Fibroblast of mammary gland (primary cell): ENCODE results near the gene FAM89B.

ENCODE experiments used
- DNase-seq: peaks from one replicate; pipeline ENCODE4 v3.0.0-alpha.2; 2010; ENCODE audit warnings: low read depth
- H3K4me3 ChIP-seq: 2 replicates; pipeline ENCODE4 v1.5.1; 2011; ENCODE audit warnings: low read depth, mild to moderate bottlenecking, low read length, moderate library complexity; ENCODE audit not compliant: control insufficient read depth
- TF ChIP-seq, protein P1 (sequence below): conservative IDR thresholded peaks from 2 replicates; pipeline ENCODE4 v1.5.1; 2011; ENCODE audit warnings: low read depth, low read length, inconsistent platforms; ENCODE audit not compliant: control insufficient read depth, insufficient read depth

Gene FAM89B

DNA sequence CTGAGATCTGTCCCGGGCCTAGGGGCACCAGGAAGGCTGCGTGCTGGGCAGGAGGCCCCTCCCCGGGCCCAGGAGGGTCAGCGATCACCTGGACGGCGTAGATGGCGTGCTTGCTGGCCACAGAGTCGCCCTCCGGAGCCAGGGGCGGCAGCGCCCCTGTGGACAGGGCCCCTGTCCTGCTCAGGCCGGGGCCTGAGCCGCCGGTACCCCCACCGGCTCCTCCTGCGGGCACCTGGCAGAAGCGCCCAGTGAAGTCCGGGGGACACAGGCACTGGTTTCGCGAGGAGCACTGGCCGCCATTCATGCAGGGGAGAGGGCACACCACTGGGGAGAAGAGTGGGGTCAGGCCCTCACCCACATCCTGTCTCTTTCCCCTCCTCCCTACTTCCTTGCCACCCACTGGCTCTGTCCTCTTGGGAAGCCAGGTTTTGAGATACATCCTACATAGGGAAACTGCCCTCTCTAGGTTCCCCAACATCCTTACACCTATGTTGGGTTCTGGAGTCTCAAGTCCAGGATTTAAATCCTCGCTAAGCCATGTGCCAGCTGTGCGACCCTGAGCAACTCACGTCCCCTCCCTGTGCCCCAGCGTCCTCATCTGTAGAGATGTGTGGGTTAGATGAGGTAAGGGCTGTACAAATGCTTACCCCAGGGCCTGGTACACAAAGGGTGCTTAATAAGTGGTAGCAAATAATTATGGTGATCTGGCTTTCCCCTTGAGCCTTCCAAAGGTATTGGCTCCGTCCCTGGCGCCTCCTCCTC lies 18.1 kb upstream of the FAM89B start:
- TF ChIP-seq, protein P1, sequence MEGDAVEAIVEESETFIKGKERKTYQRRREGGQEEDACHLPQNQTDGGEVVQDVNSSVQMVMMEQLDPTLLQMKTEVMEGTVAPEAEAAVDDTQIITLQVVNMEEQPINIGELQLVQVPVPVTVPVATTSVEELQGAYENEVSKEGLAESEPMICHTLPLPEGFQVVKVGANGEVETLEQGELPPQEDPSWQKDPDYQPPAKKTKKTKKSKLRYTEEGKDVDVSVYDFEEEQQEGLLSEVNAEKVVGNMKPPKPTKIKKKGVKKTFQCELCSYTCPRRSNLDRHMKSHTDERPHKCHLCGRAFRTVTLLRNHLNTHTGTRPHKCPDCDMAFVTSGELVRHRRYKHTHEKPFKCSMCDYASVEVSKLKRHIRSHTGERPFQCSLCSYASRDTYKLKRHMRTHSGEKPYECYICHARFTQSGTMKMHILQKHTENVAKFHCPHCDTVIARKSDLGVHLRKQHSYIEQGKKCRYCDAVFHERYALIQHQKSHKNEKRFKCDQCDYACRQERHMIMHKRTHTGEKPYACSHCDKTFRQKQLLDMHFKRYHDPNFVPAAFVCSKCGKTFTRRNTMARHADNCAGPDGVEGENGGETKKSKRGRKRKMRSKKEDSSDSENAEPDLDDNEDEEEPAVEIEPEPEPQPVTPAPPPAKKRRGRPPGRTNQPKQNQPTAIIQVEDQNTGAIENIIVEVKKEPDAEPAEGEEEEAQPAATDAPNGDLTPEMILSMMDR = no peak
- H3K4me3 ChIP-seq = no peak overlapping the region
- no peak for DNase-seq

DNA sequence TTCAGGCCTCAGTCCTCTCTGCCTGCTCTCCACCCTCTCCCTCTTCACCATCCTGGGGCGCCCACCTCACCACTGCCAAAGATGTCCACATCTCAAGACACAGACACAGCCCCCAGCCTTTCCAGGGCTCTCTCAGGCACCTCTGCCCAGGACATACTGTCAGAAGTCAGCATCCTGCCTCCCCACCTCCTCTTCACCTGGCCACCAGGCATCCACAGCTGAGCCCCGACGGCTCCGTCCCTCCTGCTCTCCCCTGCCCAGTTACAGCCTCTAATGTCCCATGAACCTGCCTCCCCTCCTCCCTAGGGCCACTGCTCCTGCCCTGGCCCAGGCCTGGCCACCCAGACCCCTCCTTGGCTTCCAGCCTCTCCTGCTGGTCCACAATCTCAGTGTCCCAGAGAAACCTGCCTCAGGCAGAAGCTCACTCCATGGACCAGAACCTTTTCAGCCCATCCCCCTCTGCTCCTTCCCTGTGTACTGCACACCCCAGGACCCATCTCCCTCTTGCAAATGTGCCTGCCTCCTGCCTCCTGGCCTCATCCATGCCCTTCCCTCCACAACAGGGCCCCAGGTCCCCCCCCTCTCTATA lies 17.4 kb upstream of the FAM89B start:
- H3K4me3 ChIP-seq = no peak overlapping the region
- TF ChIP-seq, protein P1 = no peak
- DNase-seq = no peak

DNA sequence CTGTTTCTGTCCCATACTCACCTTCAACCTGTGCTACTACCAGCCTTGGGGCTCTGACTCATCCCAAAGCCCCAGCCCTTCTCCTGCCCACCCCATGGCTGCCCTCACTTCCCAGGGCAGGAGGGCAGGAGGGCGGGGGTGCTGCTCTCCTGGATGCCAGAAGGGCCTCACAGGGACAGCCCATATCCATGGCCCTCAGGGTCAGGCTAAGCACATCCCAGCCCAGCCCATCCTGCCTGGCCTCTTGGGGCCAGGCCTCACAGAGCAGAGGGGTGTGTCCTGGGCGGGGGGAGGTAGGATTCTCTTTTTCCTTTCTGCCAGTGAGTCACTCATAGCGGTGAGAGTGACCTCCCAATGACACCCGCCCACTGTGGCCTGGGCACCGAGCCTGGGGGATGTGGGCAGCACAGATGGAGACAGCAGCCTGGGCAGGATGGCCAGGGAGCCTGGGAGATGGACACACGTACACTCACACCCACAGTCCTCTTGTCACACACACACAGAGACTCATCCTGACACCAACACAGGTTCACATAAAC lies 16.6 kb upstream of the FAM89B start:
- TF ChIP-seq, protein P1 = no peak
- H3K4me3 ChIP-seq = no peak overlapping the region
- DNase-seq = peak; percentile 93

DNA sequence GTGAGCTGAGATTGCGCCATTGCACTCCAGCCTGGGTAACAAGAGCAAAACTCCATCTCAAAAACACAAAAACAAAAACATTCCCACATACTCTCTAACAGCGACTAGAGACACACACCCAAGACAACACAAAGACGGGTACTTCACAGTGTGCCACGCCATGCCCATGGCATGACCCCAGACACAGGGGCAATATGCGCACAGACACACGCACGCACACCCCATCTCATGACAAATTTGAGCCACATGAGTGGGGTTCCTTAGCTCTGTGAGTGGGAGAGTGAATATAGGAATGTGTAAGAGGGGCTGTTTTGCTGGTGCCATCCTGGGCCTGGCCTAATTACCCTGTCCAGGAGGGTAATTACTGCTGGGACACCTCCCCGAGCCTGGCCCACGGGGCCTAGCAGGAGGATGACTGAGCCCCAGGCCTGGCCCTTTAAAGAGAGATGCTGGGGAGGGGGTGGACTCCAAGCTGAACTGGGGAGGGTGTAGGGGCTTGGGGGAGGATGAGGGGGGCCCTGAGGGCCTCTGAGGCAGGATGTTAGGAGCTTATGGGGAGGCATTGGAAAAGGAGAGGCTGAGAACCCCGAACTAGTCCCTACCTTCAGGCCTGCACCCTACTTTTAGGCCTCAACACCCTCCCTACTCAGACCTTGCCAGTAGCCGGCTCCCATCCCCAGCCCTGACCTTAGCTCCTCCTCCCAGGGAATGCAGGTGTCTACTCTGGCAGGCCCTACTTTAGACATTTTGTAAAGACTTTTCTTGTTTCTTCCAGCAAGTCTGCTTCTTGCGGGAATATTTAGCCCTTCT lies 15.7 kb upstream of the FAM89B start:
- TF ChIP-seq, protein P1 = no peak
- no peak for DNase-seq
- peak overlapping the region; percentile 54 for H3K4me3 ChIP-seq

DNA sequence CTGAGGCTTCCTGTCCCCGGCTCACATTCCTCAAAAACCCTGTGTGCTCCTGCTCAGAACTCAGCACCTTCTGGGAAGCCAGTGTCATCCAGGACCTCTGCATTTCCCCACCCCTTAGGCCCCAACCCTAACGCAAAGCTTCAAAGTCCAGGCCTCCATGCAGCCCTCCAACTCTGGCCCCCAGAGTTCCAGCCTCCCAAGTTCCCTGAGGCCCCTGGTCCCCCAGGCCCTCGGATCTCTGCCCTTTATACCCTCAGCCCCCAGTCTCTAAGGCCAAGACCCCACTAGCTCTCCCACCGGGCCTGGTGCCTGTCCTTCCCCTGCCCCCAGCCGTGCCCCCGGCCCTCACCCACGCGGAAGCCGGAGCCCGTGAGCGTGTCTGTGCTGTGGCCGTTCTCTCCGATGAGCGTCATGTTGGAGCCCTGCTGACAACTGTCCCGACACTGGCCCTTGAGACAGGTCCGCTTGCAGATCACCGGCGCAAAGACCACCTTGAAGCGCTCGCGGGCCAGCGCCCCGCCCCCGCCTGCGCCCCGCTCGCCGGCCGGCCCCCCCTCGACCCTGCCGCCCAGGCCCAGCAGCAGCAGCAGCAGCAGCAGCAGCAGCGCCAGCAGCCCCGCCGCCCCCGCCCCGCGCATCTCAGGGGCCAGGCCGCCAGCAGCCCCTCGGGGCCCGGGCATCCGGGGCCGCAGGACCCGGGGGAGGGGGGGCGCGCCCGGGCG lies 14.9 kb upstream of the FAM89B start:
- no peak for DNase-seq

More for the DNA sequence above, 14.9 kb upstream of the FAM89B start:
- TF ChIP-seq, protein P1 = no peak
- peak overlapping the region; percentile 54 for H3K4me3 ChIP-seq
